Measurements from ENCODE around the gene ZHX3. TPM values are rescaled to one million over a fixed set of nuclear protein-coding genes. Genes with fewer than 3 reads are reported as not detected.

Gene ZHX3
- total RNA-seq = 10 to 100 TPM; 39.2 to 69.0 (median 51.1) TPM
- polyA plus RNA-seq = 10 to 100 TPM in 1 of 3 donors, 1 to 10 TPM in 2; 3.6 to 13.8 (median 4.4) TPM

- H3K4me3 ChIP-seq = peak within 1 kb of the TSS; percentile 58 to 91 (median 72)
- H3K4me1 ChIP-seq = peaks cover 0 to 35% (median 23%) of the 10 kb centered on the region in 4 donors
- H3K36me3 ChIP-seq = no peaks in the 10 kb centered on the region
- no peaks in the 10 kb centered on the region for H3K9me3 ChIP-seq
- 1% methylated on average over 64 of the region's 64 CpGs for WGBS, 2 donors
- peak within 1 kb of the TSS; percentile 87 to 95 (median 92) for H3K27ac ChIP-seq
- intact Hi-C loops (cut with DNase I) = loop anchor here (1.0 to 5.0 kb wide), 3 partner anchors 69 to 180 kb away; partner anchors contain the start of gene PLCG1
- peak; percentile 99 for DNase-seq
- TF ChIP-seq EP300 (IDR thresholded peaks at IDR 0.05) (no peak), POLR2A (IDR thresholded peaks at IDR 0.05) (no peak), POLR2AphosphoS5 (IDR thresholded peaks at IDR 0.05) (peak; percentile 69 to 90 (median 82))
- TF ChIP-seq, protein P1, sequence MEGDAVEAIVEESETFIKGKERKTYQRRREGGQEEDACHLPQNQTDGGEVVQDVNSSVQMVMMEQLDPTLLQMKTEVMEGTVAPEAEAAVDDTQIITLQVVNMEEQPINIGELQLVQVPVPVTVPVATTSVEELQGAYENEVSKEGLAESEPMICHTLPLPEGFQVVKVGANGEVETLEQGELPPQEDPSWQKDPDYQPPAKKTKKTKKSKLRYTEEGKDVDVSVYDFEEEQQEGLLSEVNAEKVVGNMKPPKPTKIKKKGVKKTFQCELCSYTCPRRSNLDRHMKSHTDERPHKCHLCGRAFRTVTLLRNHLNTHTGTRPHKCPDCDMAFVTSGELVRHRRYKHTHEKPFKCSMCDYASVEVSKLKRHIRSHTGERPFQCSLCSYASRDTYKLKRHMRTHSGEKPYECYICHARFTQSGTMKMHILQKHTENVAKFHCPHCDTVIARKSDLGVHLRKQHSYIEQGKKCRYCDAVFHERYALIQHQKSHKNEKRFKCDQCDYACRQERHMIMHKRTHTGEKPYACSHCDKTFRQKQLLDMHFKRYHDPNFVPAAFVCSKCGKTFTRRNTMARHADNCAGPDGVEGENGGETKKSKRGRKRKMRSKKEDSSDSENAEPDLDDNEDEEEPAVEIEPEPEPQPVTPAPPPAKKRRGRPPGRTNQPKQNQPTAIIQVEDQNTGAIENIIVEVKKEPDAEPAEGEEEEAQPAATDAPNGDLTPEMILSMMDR (IDR thresholded peaks at IDR 0.05) = no peak
- H3K27me3 ChIP-seq = no peaks in the 10 kb centered on the region
These were observed at the start of gene ZHX3 for GRCh38 chr20:41317546-41318270. TSS of gene ZHX3 (minus strand) at chr20:41317731. CDS start at chr20:41204916, 112,815 bp downstream.

DNA sequence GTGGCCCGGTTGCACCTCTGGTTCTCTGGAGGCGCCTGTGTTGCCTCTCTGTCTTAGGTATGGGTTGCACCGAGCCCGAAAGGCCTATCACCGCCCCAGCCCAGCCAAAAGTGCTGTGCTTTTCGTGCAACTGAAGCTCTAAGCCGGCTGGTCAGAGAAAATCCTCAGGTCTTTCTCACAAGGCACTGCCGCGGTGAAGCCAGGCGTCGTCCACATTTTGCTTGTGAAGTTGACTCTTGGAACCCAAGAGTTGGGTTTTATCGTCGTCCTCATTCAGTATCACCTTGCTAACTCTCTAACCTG, 49.8 kb upstream of the ZHX3 start:
- TF ChIP-seq POLR2A (IDR thresholded peaks at IDR 0.05) (no peak), POLR2AphosphoS5 (IDR thresholded peaks at IDR 0.05) (no peak), EP300 (IDR thresholded peaks at IDR 0.05) (no peak)
- TF ChIP-seq, protein P1 (IDR thresholded peaks at IDR 0.05) = no peak
- Histone ChIP-seq H3K27me3 (peaks cover 9 to 55% (median 42%) of the 10 kb centered on the region in 3 donors), H3K36me3 (no peaks in the 10 kb centered on the region), H3K27ac (no peak overlapping the region), H3K4me3 (no peak overlapping the region), H3K4me1 (peaks cover 0 to 14% (median 13%) of the 10 kb centered on the region in 4 donors), H3K9me3 (no peaks in the 10 kb centered on the region)
- no peak for DNase-seq
- WGBS, 2 donors = 50 to 59% methylated on average over 13 of the region's 13 CpGs
- intact Hi-C loops (cut with DNase I) = no loop called here

DNA sequence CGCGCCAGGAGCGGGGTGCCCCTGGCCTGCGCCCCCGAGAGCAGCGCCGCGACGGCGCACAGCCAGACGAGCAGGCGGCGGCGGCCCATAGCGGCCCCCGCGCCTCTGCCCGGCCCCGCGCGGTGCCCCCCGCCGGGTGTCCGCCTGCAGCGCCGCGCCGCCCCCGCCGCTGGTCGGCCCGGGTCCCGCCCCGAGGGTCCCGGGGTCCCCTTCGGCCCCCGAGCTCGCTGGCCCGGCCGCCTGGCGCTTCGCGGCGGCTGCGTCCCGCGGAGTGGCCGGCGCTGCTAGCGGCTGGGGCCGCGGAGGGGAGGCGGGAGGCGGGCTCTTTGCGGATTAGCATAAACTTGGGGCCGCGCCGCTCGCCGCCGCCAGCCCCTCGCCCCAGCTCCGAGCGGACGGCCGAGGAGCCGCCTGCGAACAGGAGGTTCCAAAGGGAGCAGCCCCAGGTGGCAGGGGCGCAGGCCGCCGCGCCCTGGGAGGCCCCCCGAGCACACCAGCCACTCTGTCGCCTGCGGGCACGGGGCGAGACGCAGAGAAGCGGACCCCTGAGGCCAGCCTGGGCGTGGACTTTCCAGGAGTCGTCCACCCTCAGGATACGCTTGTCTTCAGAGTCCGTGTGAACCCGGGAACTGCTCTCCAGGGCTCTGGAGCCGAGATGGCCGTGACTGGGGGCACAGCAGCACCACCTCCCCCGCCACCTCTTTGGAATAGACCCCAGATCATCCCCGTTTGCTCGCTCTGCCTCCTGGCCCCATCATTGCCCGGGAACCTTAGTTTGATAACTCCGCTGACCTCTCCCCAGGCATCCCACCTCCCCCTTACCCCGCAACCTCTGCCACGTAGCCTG, 49.2 kb upstream of the ZHX3 start, which contains the start of gene EMILIN3:
Gene EMILIN3, minus strand, starts transcription at position 273 of the 847 bp plus-strand sequence. Its CDS starts 184 bp downstream, at position 89.
- Histone ChIP-seq H3K27ac (no peak within 1 kb of the TSS), H3K9me3 (no peaks in the 10 kb centered on the region), H3K4me3 (peak within 1 kb of the TSS; percentile 5 to 49 (median 40)), H3K27me3 (peaks cover 9 to 55% (median 42%) of the 10 kb centered on the region in 3 donors), H3K36me3 (no peaks in the 10 kb centered on the region), H3K4me1 (peaks cover 0 to 14% (median 13%) of the 10 kb centered on the region in 4 donors)
- WGBS, 2 donors = 5 to 6% methylated on average over 93 of the region's 93 CpGs
- DNase-seq = no peak
- TF ChIP-seq POLR2AphosphoS5 (IDR thresholded peaks at IDR 0.05) = no peak
- TF ChIP-seq, protein P1 (IDR thresholded peaks at IDR 0.05) = no peak
- no peak for TF ChIP-seq EP300 (IDR thresholded peaks at IDR 0.05)
- no peak for TF ChIP-seq POLR2A (IDR thresholded peaks at IDR 0.05)
- intact Hi-C loops (cut with DNase I) = no loop called here

DNA sequence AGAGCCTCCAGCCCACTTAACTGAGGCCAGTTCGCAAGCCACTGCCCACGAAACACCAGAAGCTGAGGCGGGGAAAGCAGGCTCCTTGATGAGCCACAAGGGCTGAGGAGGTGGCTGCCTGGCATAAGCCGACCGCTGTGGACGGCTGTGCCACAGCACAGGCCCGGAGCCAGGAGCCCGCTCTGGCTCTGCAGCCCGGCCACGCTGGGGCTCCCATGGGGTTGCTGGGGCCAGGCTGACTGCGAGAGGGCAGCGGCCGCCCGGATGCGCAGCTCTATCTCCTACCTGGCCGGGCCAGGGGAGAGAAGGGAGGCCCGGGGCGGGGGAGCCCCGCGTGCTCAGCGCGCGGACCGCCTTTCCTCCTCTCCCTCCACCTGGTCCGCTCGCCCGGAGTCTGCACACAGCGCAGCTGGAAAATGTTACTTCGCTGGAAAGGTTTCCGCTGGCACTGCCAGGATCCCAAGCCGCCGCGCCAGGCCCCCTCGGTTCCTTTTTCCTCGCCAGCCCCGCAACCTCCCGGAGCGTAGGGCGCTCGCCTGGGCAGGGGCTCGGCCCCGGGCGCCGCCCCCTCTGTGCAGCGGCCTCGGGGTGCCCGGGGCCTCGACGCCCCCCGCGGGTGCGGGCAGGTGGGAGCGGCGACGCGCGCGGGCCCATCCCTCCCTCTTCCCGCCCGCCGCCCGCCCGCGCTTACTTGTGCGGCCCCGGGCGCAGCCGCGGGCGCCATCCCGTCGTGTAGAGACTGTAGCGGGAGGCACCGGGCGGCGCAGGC, 48.4 kb upstream of the ZHX3 start:
- no peaks in the 10 kb centered on the region for H3K36me3 ChIP-seq
- intact Hi-C loops (cut with DNase I) = no loop called here
- no peak for DNase-seq
- peaks cover 9 to 55% (median 42%) of the 10 kb centered on the region in 3 donors for H3K27me3 ChIP-seq
- 3 to 5% methylated on average over 76 of the region's 76 CpGs for WGBS, 2 donors
- H3K27ac ChIP-seq = no peak overlapping the region
- H3K9me3 ChIP-seq = no peaks in the 10 kb centered on the region
- peaks cover 0 to 14% (median 13%) of the 10 kb centered on the region in 4 donors for H3K4me1 ChIP-seq
- no peak for TF ChIP-seq EP300 (IDR thresholded peaks at IDR 0.05)
- no peak for TF ChIP-seq POLR2AphosphoS5 (IDR thresholded peaks at IDR 0.05)
- no peak for TF ChIP-seq POLR2A (IDR thresholded peaks at IDR 0.05)
- TF ChIP-seq, protein P1 (IDR thresholded peaks at IDR 0.05) = no peak
- peak overlapping the region; percentile 5 to 49 (median 40) for H3K4me3 ChIP-seq
